Kidney (tissue), 14 donors: ENCODE results near the gene CADPS. TPM values are rescaled to one million over a fixed set of nuclear protein-coding genes. Genes with fewer than 3 reads are reported as not detected.
A peak's percentile ranks its signal among the peaks of the same experiment; 100 is the strongest.

Source experiments
- DNase-seq, 5 donors: peaks; one replicate each; pipeline ENCODE4 v3.0.0-alpha.2; 2013 to 2020
- FAIRE-seq: peaks from 2 replicates; lab custom pipeline; 2012; peaks lifted over from hg19 to GRCh38; lab: Jason Lieb, UNC
- H3K27ac ChIP-seq, 2 donors: one replicate each; pipeline ENCODE4 v1.7.0; 2013; ENCODE audit warnings: low read depth in 2 of 2, low read length in 2 of 2, inconsistent platforms in 1 of 2
- H3K27me3 ChIP-seq: one replicate; pipeline ENCODE4 v1.7.1; 2013; ENCODE audit warnings: low read length, inconsistent platforms; ENCODE audit not compliant: control insufficient read depth, insufficient read depth
- H3K36me3 ChIP-seq, 3 donors: one replicate each; pipeline versions ENCODE4 v1.7.0 to v1.7.1; 2013; ENCODE audit warnings: low read length in 3 of 3, control low read depth in 1 of 3, inconsistent platforms in 1 of 3; ENCODE audit not compliant: insufficient read depth in 3 of 3, control insufficient read depth in 2 of 3
- H3K4me1 ChIP-seq, 3 donors: one replicate each; pipeline versions ENCODE4 v1.7.0 to v1.7.1; 2013; ENCODE audit warnings: low read length in 3 of 3, inconsistent platforms in 1 of 3, low read depth in 1 of 3; ENCODE audit not compliant: control insufficient read depth in 2 of 3, insufficient read depth in 2 of 3
- H3K4me3 ChIP-seq, 3 donors: one replicate each; pipeline versions ENCODE4 v1.7.0 to v1.8.1; 2013; ENCODE audit warnings: low read length in 3 of 3, control low read depth in 1 of 3, inconsistent platforms in 1 of 3
- H3K9ac ChIP-seq, 3 donors: one replicate each; pipeline versions ENCODE4 v1.7.0 to v1.7.1; 2013; ENCODE audit warnings: low read length in 3 of 3, control low read depth in 1 of 3, inconsistent platforms in 1 of 3
- H3K9me3 ChIP-seq, 3 donors: one replicate each; pipeline versions ENCODE4 v1.7.0 to v1.7.1; 2013; ENCODE audit warnings: low read length in 3 of 3, control low read depth in 1 of 3, inconsistent platforms in 1 of 3; ENCODE audit not compliant: control insufficient read depth in 2 of 3, insufficient read depth in 1 of 3
- intact Hi-C: fragments of 100-400 bp; cut with DNase I; formaldehyde crosslinking; loops from one replicate; pipeline ENCODE4 v1.11.1; 2022
- polyA plus RNA-seq: library from polyadenylated mRNA; stranded (reverse); fragments of 350-450 nt; fragmentation: Illumina TruSeq; extraction: RNeasy Lipid Tissue Mini Kit (QIAGEN cat#74804); gene quantifications from one replicate; pipeline ENCODE4 v1.2.3, GENCODE V29; 2014; ENCODE audit warnings: low read depth, low replicate concordance; ENCODE audit not compliant: insufficient read depth
- total RNA-seq: library from RNA; stranded (reverse); fragmentation: NEBNext Ultra II Directional; extraction: Animal tissue kit (Norgen Biotek cat#: 25700); gene quantifications from one replicate; pipeline ENCODE4 v1.2.1, GENCODE V29; 2021
- TF ChIP-seq, protein P1 (sequence below): IDR thresholded peaks from 3 replicates; pipeline ENCODE4 v1.5.1; 2012; ENCODE audit warnings: mild to moderate bottlenecking, moderate library complexity, borderline replicate concordance; ENCODE audit not compliant: insufficient read depth; ENCODE audit errors: extremely low read depth
- donor health status: control.
- donor health status: control.
- donor health status: control.
- donor health status: control.
- donor health status: control.
- donor health status: DM: yes; HTN: yes; CAD: no.
- donor health status: Normal renal cell carcinoma (clear cell type).

Gene CADPS
- total and polyA plus RNA-seq, 2 donors from 2014 or later: 0.98 TPM; not detected in 1

DNA sequence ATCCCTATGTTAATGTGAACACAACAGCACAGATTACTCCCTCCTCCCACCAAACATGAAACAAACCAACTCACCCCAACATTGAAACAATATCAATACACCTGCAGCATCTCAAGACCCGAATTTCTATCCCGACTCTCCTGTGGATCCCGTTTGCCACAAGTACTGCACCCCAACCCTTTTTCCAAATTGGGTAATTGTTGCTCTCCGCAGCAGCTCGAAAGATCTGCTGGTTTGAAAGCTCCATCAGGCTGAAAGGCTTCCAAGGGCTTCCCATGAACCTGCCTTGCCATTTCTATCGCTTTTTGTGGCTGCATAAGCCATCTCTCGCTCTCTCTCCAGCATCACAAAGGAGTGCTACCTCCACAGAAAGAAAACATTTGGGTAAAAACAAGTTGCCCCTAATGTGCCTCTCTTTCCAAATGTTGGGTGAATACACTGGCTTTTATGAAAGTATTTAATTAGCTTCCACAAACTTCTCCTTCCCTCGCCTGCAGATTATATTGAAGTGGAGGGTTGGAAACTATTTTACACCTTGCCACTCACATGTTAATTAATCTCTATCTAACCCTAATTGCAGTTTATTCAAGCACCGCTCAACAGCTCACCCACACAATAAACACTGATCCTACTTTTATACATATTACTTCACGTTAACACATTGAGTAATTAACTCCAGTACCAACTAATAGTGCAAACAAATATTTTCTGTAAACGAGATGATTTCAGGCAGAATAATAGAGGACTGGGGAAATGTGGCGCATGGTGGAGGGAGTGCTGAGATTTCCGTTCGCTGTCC is 499.4 kb downstream of the CADPS start:
- H3K27ac ChIP-seq: no peak overlapping the region
- DNase-seq (peak in 1 of 5 donors; percentile 19), FAIRE-seq (no peak)
- peaks cover 72% of the 10 kb centered on the region for H3K27me3 ChIP-seq
- no peak overlapping the region for H3K9ac ChIP-seq
- intact Hi-C loops: no loop called here
- no peaks in the 10 kb centered on the region for H3K36me3 ChIP-seq
- TF ChIP-seq, protein P1, sequence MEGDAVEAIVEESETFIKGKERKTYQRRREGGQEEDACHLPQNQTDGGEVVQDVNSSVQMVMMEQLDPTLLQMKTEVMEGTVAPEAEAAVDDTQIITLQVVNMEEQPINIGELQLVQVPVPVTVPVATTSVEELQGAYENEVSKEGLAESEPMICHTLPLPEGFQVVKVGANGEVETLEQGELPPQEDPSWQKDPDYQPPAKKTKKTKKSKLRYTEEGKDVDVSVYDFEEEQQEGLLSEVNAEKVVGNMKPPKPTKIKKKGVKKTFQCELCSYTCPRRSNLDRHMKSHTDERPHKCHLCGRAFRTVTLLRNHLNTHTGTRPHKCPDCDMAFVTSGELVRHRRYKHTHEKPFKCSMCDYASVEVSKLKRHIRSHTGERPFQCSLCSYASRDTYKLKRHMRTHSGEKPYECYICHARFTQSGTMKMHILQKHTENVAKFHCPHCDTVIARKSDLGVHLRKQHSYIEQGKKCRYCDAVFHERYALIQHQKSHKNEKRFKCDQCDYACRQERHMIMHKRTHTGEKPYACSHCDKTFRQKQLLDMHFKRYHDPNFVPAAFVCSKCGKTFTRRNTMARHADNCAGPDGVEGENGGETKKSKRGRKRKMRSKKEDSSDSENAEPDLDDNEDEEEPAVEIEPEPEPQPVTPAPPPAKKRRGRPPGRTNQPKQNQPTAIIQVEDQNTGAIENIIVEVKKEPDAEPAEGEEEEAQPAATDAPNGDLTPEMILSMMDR: no peak
- no peak overlapping the region for H3K4me3 ChIP-seq
- no peaks in the 10 kb centered on the region for H3K9me3 ChIP-seq
- H3K4me1 ChIP-seq: peaks cover 0 to 6% (median 0%) of the 10 kb centered on the region in 3 donors

DNA sequence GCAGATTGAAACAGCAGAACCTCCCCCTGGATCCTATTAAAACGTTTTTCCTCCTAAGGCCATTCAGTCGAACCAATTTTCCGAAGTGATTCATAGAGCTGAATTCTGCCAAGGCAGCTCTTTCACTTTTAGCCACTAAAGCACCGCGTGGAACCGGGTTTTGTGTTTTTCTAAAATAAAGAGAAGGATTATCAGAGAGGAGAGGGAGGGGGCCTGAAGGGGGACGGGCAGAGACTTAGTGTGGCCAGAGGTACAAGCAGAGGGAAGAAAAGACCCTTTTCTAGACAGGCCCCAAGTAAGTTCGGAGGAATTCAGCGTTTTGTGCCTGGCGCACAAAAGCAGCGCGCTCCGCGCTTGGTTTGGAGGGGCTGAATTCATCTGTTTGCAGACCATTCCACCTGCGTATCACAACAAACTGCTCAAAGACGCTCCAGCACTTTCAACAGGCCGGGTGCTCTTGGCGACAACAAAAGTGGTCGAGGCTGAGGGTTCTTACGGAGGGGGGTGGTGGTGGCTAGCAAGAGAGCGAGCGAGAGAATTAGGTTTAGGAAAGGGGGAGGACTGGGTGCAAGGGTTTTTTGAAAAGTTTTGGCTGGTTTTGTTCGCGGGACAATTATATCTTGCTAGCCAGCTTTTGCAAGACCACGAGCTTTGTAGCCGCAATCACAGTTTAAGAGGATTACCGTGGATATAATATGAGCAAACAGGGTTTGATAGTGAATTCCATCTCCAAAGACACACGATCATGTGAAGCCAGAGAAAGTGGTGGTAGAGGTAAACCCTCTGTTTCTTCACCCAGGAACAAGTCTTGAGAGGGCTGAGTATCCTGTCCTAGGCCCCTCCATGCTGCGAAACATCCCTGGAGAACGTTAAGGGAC is 500.6 kb downstream of the CADPS start:
- Histone ChIP-seq H3K4me3 (peak overlapping the region in 1 of 3 donors; percentile 45), H3K9ac (no peak overlapping the region), H3K9me3 (no peaks in the 10 kb centered on the region), H3K36me3 (no peaks in the 10 kb centered on the region), H3K27ac (no peak overlapping the region), H3K4me1 (peaks cover 0 to 9% (median 0%) of the 10 kb centered on the region in 3 donors), H3K27me3 (peaks cover 71% of the 10 kb centered on the region)
- peak in 2 of 5 donors; percentile 18 to 22 for DNase-seq
- TF ChIP-seq, protein P1: no peak
- intact Hi-C loops: no loop called here
- FAIRE-seq: no peak

DNA sequence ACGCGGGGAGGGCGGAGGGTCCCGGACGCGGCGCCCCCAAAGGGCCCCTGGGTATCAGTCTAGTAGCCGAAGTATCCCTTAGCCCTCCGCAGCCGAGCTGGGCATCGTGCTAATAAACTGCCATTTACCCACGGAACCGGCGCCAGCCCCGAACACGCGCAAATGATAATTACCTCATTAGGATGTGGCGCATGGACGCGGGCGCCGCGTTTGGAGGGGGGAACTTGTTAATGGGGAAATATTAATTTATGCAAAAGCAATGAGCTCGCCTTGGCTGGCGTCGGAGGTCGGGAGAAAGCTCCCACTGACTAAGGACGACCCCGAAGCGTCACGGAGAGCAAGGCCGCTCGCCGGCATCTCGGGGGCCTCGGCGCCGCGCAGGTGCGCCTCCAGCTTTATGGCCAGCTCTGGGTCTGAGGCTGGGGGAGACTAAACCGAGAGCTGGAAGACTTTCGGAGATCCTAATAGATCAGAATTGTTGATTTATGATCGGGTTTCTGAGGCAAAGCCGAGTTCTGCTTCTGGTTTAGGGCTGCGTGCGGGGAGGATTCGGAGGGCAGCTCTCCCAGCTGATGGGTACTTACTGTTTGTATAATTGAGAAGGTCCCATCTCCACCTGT is 501.4 kb downstream of the CADPS start:
- Histone ChIP-seq H3K4me3 (peak overlapping the region in 1 of 3 donors; percentile 45), H3K27me3 (peaks cover 70% of the 10 kb centered on the region), H3K27ac (no peak overlapping the region), H3K36me3 (no peaks in the 10 kb centered on the region), H3K9me3 (no peaks in the 10 kb centered on the region), H3K9ac (no peak overlapping the region), H3K4me1 (peaks cover 0 to 12% (median 0%) of the 10 kb centered on the region in 3 donors)
- intact Hi-C loops: no loop called here
- DNase-seq: peak in 2 of 5 donors; percentile 26 to 31
- no peak for FAIRE-seq
- TF ChIP-seq, protein P1: no peak
